NCI-H526 (cell line): ENCODE data around the gene CYP8B1.
"Not testable (repeated sequence)": the region's sequence is repeated elsewhere in the genome, so short reads cannot be mapped to it uniquely, and the experiment has no call there.

Experiments used
- DNase-seq, 2 experiments: peaks; one replicate each; lab custom pipeline; 2025; lab: John Stamatoyannopoulos, UW

CYP8B1 gene

GRCh38 chr3:42886294-42886822 is 10.7 kb upstream of the CYP8B1 start:
- DNase-seq = no peak

GRCh38 chr3:42884324-42884723 is 8.6 kb upstream of the CYP8B1 start:
- DNase-seq = no peak

- DNase-seq = not testable (repeated sequence)
Measured at GRCh38 chr3:42883251-42883930, 7.7 kb upstream of the CYP8B1 start.

- DNase-seq = peak; percentile 67 to 90
Measured at GRCh38 chr3:42880601-42881451, 5.1 kb upstream of the CYP8B1 start.

GRCh38 chr3:42880183-42880582 is 4.5 kb upstream of the CYP8B1 start:
- DNase-seq = no peak

GRCh38 chr3:42877881-42878280 is 2.2 kb upstream of the CYP8B1 start:
- DNase-seq = no peak

GRCh38 chr3:42876940-42877720 is 1.5 kb upstream of the CYP8B1 start:
- no peak for DNase-seq

GRCh38 chr3:42876401-42876800 is 722 bp upstream of the CYP8B1 start:
- DNase-seq = no peak

GRCh38 chr3:42874749-42875148 is 930 bp downstream of the CYP8B1 start:
- DNase-seq = no peak

GRCh38 chr3:42873221-42873982 is 2.3 kb downstream of the CYP8B1 start:
- DNase-seq = no peak

- no peak for DNase-seq
Measured at GRCh38 chr3:42872718-42873117, 3.0 kb downstream of the CYP8B1 start.

GRCh38 chr3:42871592-42872196 is 4.0 kb downstream of the CYP8B1 start:
- no peak for DNase-seq

- no peak for DNase-seq
Measured at GRCh38 chr3:42868841-42869240, 6.8 kb downstream of the CYP8B1 start.

GRCh38 chr3:42867138-42867537 is 8.5 kb downstream of the CYP8B1 start:
- no peak for DNase-seq

GRCh38 chr3:42865256-42865655 is 10.4 kb downstream of the CYP8B1 start:
- DNase-seq = no peak

- DNase-seq = no peak
Measured at GRCh38 chr3:42864321-42864950, 11.2 kb downstream of the CYP8B1 start.

- no peak for DNase-seq
Measured at GRCh38 chr3:42856544-42856943, 19.1 kb downstream of the CYP8B1 start.

GRCh38 chr3:42855547-42856380 is 19.9 kb downstream of the CYP8B1 start:
- DNase-seq = no peak

- DNase-seq = no peak
Measured at GRCh38 chr3:42855219-42855546, 20.5 kb downstream of the CYP8B1 start.

GRCh38 chr3:42853739-42854302 is 21.9 kb downstream of the CYP8B1 start:
- peak in 1 of 2 experiments; percentile 26 for DNase-seq
